SH-SY5Y (cell line): ENCODE data around the gene AP3B1.

ENCODE experiments used
- GATA2 ChIP-seq: IDR thresholded peaks from 2 replicates; pipeline ENCODE4 v1.6.1; 2011; ENCODE audit warnings: mild to moderate bottlenecking, low read depth, low read length
- GATA3 ChIP-seq: IDR thresholded peaks from 2 replicates; pipeline ENCODE4 v1.6.1; 2011; ENCODE audit warnings: low read depth, mild to moderate bottlenecking, low read length, moderate library complexity

- no peak for TF ChIP-seq GATA2
- TF ChIP-seq GATA3 = no peak
Measured at GRCh38 chr5:78129597-78129996, 164.9 kb downstream of the AP3B1 start.
